ENCODE data around the gene GLB1L2. TPM values are rescaled to one million over a fixed set of nuclear protein-coding genes. Genes with fewer than 3 reads are reported as not detected.

GLB1L2 gene
- total and polyA plus RNA-seq, 2 donors (not counting 1 experiment from before 2014, with no cell fraction given): under 0.01 to 0.11 TPM

- H4K20me1 ChIP-seq (ENCODE audit: control insufficient read depth, extremely low read depth, insufficient read depth, low read length): no peaks in the 10 kb centered on the region
- no peak overlapping the region for H3K9ac ChIP-seq (ENCODE audit: insufficient read depth, low read length)
- H3K36me3 ChIP-seq (ENCODE audit: control insufficient read depth, insufficient read depth, low read length): no peaks in the 10 kb centered on the region
- no peaks in the 10 kb centered on the region for H3K27me3 ChIP-seq (ENCODE audit: control insufficient read depth, insufficient read depth, low read length)
- H3K79me2 ChIP-seq (ENCODE audit: control insufficient read depth, insufficient read depth, low read length): no peaks in the 10 kb centered on the region
- DNase-seq (ENCODE audit: low read depth in 2 of 2): no peak
- no peak overlapping the region for H3K27ac ChIP-seq (ENCODE audit: insufficient read depth, low read length)
- no peak overlapping the region for H3K4me3 ChIP-seq (replicated peaks in 1 of 4; ENCODE audit: control extremely low read depth in 1 of 4, insufficient read depth in 1 of 4, low read depth in 3 of 4, low read length in 4 of 4)
- no peaks in the 10 kb centered on the region for H3K4me1 ChIP-seq (ENCODE audit: control insufficient read depth, extremely low read depth, insufficient read depth, low read length)
- H3K4me2 ChIP-seq (ENCODE audit: extremely low read depth, insufficient read depth, low read length): no peak overlapping the region
- no peak overlapping the region for H2AFZ ChIP-seq (ENCODE audit: low read length)
- TF ChIP-seq CTCF (conservative IDR thresholded peaks at IDR 0.05 in 1 of 2, IDR thresholded peaks at IDR 0.05 in 1 of 2; ENCODE audit: low read depth in 1 of 2, low read length in 2 of 2) (no peak), EZH2 (IDR thresholded peaks at IDR 0.05; ENCODE audit: low read length, missing control alignments) (no peak)
- H3K9me3 ChIP-seq (ENCODE audit: control insufficient read depth, insufficient read depth, low read depth, low read length): no peaks in the 10 kb centered on the region
These were observed 41.2 kb downstream of the GLB1L2 start for GRCh38 chr11:134372961-134373360.

GRCh38 chr11:134373591-134374052 lies 41.8 kb downstream of the GLB1L2 start:
- H3K4me1 ChIP-seq (ENCODE audit: control insufficient read depth, extremely low read depth, insufficient read depth, low read length): no peaks in the 10 kb centered on the region
- no peak overlapping the region for H3K4me2 ChIP-seq (ENCODE audit: extremely low read depth, insufficient read depth, low read length)
- TF ChIP-seq CTCF (conservative IDR thresholded peaks at IDR 0.05 in 1 of 2, IDR thresholded peaks at IDR 0.05 in 1 of 2; ENCODE audit: low read depth in 1 of 2, low read length in 2 of 2) (no peak), EZH2 (IDR thresholded peaks at IDR 0.05; ENCODE audit: low read length, missing control alignments) (no peak)
- DNase-seq (ENCODE audit: low read depth in 2 of 2): no peak
- H4K20me1 ChIP-seq (ENCODE audit: control insufficient read depth, extremely low read depth, insufficient read depth, low read length): no peaks in the 10 kb centered on the region
- H3K79me2 ChIP-seq (ENCODE audit: control insufficient read depth, insufficient read depth, low read length): no peaks in the 10 kb centered on the region
- no peak overlapping the region for H3K27ac ChIP-seq (ENCODE audit: insufficient read depth, low read length)
- no peaks in the 10 kb centered on the region for H3K27me3 ChIP-seq (ENCODE audit: control insufficient read depth, insufficient read depth, low read length)
- no peaks in the 10 kb centered on the region for H3K36me3 ChIP-seq (ENCODE audit: control insufficient read depth, insufficient read depth, low read length)
- H2AFZ ChIP-seq (ENCODE audit: low read length): no peak overlapping the region
- no peaks in the 10 kb centered on the region for H3K9me3 ChIP-seq (ENCODE audit: control insufficient read depth, insufficient read depth, low read depth, low read length)
- no peak overlapping the region for H3K9ac ChIP-seq (ENCODE audit: insufficient read depth, low read length)
- H3K4me3 ChIP-seq (replicated peaks in 1 of 4; ENCODE audit: control extremely low read depth in 1 of 4, insufficient read depth in 1 of 4, low read depth in 3 of 4, low read length in 4 of 4): no peak overlapping the region

- Histone ChIP-seq H4K20me1 (ENCODE audit: control insufficient read depth, extremely low read depth, insufficient read depth, low read length) (no peaks in the 10 kb centered on the region), H2AFZ (ENCODE audit: low read length) (no peak overlapping the region), H3K36me3 (ENCODE audit: control insufficient read depth, insufficient read depth, low read length) (no peaks in the 10 kb centered on the region), H3K79me2 (ENCODE audit: control insufficient read depth, insufficient read depth, low read length) (no peaks in the 10 kb centered on the region), H3K4me3 (replicated peaks in 1 of 4; ENCODE audit: control extremely low read depth in 1 of 4, insufficient read depth in 1 of 4, low read depth in 3 of 4, low read length in 4 of 4) (no peak overlapping the region), H3K9ac (ENCODE audit: insufficient read depth, low read length) (no peak overlapping the region), H3K4me2 (ENCODE audit: extremely low read depth, insufficient read depth, low read length) (no peak overlapping the region), H3K27ac (ENCODE audit: insufficient read depth, low read length) (no peak overlapping the region), H3K27me3 (ENCODE audit: control insufficient read depth, insufficient read depth, low read length) (no peaks in the 10 kb centered on the region), H3K4me1 (ENCODE audit: control insufficient read depth, extremely low read depth, insufficient read depth, low read length) (no peaks in the 10 kb centered on the region), H3K9me3 (ENCODE audit: control insufficient read depth, insufficient read depth, low read depth, low read length) (no peaks in the 10 kb centered on the region)
- TF ChIP-seq EZH2 (IDR thresholded peaks at IDR 0.05; ENCODE audit: low read length, missing control alignments) (no peak), CTCF (conservative IDR thresholded peaks at IDR 0.05 in 1 of 2, IDR thresholded peaks at IDR 0.05 in 1 of 2; ENCODE audit: low read depth in 1 of 2, low read length in 2 of 2) (no peak)
- DNase-seq (ENCODE audit: low read depth in 2 of 2): no peak
These were observed 42.4 kb downstream of the GLB1L2 start for GRCh38 chr11:134374171-134374570.
